NCI-H1436 treated with DMSO at 0.1 percent for 48 hours (cell line): ENCODE measurements around the gene RDH14.
A peak's percentile ranks its signal among the peaks of the same experiment; 100 is the strongest.

Source experiments
- DNase-seq: peaks from one replicate; lab custom pipeline; 2025; lab: John Stamatoyannopoulos, UW

Gene RDH14, protein sequence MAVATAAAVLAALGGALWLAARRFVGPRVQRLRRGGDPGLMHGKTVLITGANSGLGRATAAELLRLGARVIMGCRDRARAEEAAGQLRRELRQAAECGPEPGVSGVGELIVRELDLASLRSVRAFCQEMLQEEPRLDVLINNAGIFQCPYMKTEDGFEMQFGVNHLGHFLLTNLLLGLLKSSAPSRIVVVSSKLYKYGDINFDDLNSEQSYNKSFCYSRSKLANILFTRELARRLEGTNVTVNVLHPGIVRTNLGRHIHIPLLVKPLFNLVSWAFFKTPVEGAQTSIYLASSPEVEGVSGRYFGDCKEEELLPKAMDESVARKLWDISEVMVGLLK

DNA sequence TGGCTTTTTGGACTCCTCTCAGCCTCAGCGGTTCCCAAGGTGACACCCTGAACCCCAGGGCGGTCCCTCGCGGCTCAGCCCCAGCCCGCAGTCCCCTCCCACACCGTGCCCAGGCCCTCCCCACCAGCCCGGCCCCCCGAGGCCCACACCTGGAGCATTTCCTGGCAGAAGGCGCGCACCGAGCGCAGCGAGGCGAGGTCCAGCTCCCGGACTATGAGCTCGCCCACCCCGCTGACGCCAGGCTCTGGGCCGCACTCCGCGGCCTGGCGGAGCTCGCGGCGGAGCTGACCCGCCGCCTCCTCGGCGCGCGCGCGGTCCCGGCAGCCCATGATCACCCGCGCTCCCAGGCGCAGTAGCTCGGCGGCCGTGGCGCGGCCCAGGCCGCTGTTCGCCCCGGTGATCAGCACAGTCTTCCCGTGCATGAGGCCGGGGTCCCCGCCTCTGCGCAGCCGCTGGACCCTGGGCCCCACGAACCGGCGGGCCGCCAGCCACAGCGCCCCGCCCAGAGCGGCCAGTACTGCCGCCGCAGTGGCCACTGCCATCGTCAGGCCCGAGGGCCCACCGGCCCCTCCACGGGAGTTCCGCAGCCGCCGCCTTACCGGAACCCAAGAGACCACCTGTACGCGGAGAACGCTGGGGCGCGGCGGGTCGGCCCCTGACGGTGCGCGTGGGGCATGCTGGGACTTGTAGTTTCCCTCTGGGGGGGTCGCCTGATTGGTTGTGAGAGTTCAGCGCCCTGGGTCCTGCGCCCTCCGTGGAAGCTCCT is at the start of gene RDH14:
Gene RDH14, minus strand, starts transcription at position 623 of the 766 bp plus-strand sequence. Its CDS starts 81 bp downstream, at position 542.
- DNase-seq = peak; percentile 71

DNA sequence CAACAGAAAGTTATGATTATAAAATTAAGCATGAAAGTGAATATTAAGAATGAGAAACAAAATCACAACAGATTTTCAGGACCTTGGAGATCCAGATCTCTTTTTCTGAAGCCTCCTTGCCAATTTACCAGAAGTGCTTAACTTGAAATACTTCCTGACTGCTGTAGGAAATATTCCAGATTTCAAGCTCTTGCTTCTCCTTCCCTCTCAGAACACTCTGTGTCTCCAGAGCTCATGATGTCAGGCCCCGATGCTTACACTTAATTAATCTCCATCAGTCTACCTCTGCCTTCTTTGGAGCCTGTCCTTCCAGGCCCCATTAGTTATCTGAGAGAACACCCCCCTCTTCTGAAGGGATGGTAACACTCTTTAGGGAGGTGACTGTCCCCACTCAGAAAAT is 49.6 kb upstream of the RDH14 start:
- DNase-seq = no peak

DNA sequence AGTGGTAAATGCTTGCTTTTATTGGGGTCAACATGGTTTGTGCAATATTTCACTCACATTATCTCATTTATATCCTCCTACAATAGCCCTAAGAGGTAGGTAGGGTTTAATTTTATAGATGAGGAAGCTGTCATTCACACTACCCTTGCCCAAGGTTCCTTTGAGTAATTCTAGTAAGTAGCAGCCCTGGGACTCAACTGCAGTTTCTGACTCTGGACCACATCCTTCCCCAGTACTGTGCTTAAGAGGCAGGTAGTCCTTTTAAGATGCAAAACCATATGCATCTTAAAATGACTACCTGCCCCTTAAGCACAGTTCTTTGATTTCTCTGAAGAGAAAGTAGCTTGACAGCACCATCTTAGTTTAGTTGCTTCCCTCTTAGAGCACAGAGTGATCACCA is 44.7 kb upstream of the RDH14 start:
- DNase-seq = no peak

DNA sequence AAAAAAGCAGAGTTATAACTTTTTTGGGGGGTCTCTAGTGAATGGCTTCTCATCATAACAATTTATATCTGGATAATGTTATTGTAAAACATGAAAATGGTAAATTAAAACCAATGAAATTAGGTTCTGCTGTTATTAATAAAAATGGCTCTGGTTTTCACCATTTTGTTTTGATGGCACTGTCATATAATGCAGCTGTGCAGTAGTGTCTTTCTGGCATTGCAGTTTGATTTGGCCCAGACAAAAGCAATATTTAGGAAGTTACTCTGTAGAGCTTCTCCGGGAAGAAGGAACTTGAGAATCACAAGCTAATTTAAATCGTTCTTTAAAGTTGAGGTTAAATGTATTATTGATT is 44.1 kb upstream of the RDH14 start:
- DNase-seq = no peak

DNA sequence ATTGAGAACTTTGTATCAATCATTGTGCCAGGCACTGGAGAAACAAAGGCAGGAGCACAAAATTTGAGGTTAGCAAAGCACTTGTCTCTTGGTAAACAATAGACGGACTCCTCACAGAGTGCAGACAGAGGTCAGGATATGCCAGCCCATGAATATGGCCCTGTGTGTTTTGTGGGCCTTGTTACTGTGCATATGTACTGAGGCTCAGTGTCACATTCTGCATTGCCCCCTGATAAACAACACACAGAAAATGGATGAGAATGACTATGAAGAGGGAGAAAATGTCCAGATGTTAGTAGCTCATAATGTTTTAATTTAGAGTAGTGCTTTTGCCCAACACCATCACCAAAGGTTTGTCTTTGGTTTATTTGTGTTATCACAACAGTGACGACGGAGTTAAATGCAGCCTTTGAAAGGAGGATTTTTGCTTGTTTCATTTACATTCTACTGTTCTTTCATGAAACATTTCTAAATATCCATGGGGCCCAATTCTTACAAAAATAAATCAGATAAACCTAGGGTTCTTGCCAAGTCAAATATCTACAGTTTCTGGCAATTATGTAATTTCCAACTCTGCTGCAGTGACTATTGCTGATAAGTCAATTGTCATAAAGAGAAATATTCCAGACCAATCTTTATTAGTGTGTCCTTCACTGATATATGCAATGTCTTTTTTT is 43.5 kb upstream of the RDH14 start:
- DNase-seq = no peak

DNA sequence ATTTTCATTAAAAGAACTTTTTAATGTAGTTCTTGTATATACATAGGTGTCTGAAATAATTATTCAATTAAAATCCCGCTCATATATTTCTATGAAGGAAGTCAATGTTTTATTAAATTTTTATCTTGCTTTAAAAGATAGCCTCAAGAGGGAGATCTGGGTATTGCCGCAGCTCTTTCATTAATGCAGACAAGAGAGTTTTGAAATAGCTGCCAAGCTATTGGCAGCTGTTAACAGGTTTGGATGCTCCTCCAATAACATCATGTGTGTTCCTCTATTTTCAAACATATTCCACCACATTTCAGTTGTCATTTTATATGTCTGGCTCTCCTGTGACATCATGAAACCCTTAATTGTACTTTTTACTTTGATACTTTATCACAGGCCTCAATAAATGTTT is 41.8 kb upstream of the RDH14 start:
- DNase-seq = no peak

DNA sequence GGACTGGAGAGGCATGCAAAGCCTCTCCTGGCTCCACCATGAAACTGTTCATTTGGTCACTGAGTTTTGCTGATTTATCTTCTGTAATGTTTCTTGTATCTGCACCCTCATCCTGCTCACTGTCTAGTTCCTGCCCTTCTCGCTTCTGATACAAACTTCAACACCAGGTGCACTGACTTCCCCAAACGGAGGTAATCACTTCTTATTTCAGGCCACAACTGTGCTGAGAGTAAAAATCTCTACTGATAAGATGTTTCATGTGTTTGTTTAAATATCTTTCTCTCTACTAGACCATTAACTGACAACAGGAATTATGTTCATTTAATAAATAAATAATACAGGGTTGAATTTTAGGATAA is 39.8 kb upstream of the RDH14 start:
- no peak for DNase-seq

DNA sequence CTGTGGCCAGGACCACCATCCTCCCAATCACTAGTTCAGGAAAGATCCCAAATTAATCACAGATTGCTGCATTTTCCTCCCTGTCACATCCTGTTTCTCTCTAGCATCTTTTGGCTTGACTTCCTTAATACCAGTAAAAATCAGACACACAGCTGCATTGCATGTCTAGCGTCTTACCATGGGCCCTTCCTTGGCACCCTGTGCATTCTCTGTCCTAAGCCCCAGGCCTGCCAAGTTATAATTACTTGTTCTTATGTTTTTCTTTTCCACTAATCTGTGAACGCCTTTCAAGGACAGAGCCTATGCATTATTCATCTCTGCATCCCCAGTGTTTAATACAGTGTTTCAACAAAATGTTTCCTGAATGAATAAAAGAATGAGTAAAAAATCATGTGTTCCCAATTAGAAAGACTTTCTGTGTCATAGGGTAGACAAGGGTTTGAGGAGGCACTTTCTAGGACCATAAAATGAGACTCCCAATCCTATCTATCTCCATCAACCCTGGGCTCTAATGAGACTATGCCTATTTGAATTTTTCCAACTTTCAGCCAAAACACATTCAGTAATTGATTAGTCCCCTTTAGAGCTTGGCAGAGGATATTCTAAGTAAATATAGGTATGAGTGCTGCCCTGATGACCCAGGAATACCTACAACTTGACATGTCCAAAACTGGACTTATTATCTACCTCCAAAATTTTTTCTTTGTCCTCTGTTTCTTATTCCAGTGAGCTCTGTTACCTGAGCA is 39.2 kb upstream of the RDH14 start:
- DNase-seq = no peak

DNA sequence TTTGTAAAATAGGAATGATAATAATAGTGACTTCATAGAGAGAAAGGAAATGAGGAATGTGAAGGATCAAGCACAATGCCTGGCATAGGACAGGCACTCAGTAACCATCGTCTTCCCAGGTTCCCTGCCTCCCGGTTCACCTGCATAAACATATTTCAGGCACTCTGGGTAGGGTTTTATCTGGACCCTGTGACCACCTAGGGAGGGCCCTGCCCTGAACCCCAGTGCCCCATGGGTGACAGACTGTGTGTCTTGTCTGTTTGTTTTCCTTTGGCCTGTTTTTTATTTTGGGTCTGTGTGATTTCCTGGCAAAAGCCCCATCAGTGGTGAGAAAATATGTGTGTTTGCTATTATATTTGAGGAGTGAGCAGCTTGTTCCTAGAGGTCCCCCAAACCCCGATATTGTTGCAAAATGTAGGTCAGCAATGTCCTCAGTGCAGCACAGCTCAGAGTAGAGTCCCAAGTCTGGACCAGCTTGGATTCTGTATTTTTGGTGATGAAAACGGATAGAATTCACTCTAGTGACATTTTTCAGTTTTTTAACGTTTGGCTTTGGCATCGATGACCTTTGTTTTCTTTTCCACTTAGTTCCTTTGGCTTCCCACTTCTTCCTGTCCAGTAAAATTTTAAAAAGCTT is 38.5 kb upstream of the RDH14 start:
- DNase-seq = no peak

DNA sequence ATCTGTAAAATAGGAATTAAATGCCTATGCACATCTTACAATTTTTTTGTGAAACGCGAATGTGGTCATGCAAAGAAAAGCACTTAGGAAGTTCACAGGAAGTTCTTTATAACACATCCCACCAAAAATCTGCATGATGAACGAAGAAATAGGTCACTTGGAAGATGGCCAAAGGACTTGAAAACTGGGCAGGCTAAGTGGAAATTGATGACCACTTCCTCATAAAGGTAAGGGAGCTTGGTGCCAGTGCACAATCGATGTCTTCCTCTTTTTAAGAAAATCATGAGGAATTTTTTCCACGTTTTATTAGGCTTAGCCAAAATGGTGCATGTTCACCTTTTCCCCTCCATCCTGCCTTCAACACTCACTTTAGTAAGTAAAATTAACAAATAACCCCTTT is 37.2 kb upstream of the RDH14 start:
- DNase-seq = no peak

DNA sequence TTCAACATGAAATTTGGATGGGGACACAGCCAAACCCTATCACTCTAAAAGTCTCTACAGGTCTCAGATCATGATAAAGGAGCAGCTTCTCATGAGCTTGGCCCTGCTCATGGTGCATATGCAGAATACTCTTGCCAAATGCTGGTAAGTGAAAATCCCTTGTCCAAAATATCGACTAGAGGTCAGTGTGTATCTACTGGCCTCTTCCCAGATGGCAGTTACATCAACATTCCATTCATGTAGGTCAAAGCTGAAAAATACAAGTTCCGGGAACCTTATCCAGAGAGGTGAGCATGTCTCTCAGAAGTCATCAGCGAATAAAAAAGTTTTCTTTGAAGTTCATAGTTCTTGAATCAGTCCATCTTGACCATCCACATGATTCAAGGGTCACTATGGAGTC is 36.5 kb upstream of the RDH14 start:
- DNase-seq = no peak

DNA sequence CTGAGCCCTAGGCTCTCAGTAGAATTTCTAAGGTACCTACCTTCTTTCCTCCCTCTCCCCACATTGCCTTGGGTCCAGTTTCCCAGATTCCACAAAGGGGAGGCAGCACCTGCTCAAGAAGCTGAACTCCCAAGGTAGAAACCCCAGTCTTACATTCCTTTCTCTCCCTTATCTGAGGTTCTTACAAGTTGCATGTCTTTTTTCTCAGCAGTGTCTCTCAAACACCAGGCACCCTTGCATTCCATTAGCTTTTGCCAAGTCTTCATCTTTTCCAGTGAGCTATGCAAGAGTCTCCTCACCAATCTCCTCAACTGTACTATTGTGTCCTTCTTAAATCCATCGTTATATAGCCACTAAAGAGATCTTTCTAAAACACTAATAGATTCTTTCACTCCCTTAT is 33.0 kb upstream of the RDH14 start:
- DNase-seq = no peak

DNA sequence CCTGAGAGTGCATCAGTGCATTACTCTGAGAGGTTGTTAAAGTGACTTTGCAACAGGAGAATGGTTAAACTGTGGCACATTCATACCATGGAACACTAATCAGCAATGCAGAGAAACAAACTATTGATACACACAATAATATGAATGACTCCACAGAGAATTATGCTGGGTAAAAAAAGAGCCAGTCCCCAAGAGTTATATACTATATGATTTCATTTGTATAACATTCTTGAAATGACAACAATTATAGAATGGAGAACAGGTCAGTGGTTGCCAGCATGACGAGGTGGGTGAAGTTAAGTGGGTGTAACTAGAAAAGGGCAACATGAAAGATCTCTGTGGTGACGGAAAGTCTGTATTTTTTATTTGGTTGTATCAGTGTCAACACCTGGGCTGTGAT is 31.9 kb upstream of the RDH14 start:
- no peak for DNase-seq

DNA sequence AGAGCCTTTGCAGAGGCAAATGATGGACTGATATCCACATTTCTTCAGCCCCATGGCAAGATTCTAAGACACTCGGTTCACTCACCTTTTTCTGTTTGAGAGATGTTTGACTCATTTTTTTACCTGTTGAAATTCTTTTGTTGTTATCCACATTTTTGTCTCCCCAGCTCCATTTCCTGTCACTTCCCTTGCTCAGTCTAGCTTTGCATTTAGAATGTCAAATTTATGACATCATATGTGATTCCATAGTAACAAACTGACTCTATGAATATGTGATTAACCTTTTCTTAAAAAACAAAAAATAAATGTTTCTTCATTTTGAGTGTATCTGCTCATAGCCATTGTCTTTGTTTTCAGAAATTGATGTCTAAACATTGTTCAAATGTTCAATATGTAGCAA is 28.9 kb upstream of the RDH14 start, which contains the start of gene NT5C1B:
Gene NT5C1B, minus strand, starts transcription at position 216 of the 400 bp plus-strand sequence. Its CDS starts 101 bp downstream, at position 115.
- no peak for DNase-seq

DNA sequence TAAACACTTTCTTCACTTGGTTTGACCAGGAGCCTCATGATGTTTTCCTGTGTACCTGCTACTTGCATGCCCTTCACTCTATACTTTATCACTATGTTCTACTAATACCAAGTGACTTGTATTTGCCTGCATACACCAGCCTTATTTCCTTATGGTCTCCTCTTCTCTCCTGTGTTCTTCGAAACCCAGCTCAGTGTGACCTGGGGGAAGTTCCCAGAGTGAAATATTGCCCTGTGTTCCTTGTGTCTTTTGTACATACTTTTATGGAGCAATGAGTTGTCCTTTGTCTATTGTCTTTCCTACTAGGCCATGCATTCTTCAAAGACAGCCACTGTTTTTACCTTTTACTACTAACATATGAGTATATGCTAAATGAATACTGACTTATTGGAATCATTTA is 28.3 kb upstream of the RDH14 start:
- no peak for DNase-seq

DNA sequence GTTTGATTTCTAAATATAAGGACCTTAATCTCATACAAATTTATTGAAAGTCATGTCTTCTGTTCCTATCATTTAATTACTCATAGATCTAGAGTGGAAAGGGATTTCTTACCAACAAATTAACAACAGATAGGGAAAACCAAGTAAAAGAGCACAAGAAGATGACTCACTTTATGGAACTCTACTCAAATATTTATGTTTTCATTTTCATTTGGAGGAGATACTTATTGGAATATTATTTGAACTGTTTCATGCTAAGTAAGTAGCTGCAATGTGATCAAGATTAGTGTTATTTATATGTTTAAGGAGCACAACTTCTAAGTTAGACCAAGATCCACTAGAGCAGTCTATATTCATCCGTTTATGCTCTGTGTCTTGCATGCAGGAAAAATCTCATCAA is 27.6 kb upstream of the RDH14 start:
- DNase-seq = no peak

DNA sequence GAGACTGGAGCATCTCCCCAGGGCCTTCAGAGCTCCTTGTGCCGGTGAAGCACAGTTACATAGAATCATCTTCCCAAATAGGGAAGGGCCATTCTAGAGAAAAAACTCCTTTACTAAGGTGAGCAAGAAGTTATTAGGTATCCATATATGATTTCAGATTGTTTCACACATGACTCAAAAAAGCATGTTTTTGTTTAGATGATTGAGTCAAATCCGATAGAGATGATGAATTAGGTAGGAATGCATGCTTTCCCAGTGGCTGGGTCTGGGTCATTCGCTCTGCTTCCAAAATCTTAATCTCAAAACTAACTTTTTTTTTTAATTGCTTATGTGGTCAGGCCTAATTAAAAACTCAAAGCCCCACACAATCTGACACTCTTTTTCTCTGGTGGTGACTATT is 25.1 kb upstream of the RDH14 start:
- no peak for DNase-seq

DNA sequence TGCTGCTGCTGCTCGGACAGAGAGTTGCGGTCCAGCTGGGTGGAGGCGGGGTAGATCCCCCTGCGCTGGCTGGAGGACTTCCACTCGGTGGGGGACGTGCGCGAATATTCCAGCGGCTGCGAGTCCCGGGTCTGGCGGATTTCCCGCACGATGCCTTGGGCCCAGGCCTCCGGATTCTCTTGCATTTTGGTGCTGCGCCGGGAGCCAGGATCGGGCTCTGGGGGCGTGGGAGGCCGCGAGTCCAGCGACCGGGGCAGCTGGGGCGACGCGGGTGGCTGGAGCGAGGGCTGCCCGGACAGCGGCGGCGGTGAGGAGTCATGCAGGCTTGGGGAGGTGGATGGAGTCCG is 24.1 kb upstream of the RDH14 start:
- no peak for DNase-seq

DNA sequence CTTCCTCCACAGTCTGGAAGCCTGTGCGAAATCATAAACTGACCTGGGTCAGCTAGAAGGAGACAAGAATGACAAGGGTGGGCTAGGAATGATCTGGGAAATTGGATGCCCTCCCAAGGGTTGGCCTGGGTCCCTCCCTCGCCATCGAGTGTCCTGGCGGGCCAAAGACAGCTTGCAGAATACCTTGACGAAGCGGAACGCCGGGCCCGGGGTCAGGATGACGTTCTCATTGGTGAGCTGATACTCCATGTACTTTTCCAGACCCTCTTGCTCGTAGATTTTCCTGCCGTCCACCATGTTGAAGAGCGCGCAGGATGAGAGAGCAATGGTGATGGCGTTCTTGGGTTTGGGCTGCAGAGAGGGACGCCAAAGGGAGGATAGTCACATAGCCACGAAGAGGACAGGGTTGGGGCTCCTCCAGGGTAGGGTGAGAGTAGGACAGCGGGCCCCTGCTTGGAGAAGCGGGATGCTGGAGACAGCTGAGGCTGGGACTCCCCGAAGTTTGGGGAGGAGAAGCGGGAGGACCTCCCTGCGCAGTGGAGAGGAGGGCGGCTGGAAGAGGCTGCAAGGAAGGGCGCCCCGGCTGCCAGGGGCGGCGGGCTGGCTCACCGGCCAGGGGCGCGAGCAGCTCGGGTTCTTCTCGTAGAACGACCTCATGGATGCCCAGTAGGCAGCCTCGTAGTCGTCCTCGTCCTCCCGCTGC is 23.6 kb upstream of the RDH14 start:
- DNase-seq = no peak

DNA sequence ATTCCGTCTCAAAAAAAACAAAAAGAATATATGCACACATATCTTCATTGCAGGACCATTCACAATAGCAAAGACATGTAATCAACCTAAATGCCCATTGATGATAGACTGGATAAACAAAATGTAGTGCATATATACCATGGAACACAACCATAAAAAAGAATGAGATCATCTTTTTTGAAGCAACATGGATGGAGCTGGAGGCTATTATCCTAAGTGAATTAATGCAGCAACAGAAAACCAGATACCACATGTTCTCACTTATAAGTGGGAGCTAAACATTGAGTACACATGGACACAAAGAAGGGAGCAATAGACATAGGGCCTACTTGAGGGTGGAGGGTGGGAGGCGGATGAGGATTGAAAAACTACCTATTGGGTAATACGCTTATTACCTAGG is 20.2 kb upstream of the RDH14 start:
- no peak for DNase-seq

DNA sequence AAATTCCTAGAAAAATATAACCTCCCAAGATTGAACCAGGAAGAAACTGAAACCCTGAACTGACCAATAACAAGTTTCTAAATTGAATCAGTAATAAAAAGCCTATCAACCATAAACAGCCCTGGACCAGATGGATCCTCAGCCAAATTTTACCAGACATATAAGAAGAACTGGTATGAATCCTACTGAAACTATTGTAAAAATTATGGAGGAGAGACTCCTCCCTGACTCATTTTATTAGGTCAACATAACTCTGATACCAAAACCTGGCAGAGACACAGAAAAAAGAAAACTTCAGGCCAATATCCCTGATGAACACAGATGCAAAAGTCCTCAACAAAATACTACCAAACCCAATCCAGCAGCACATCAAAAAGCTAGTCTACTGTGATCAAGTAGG is 17.6 kb upstream of the RDH14 start:
- DNase-seq = no peak
